ENCODE data around the gene TP73.

Gene TP73

GRCh38 chr1:3625151-3625907, 27.0 kb upstream of the TP73 start:
- peak; percentile 21 for ATAC-seq (ENCODE audit: low read depth)
- Mint-ChIP-seq H3K4me3 (peak overlapping the region; percentile 90), H3K4me1 (peaks cover 38% of the 10 kb centered on the region), H3K27ac (peak overlapping the region; percentile 95), H3K36me3 (no peaks in the 10 kb centered on the region), H3K27me3 (no peaks in the 10 kb centered on the region), H3K9me3 (no peaks in the 10 kb centered on the region)
- DNase-seq (ENCODE audit: low spot score in 2 of 2): peak in 1 of 2 donors; percentile 43

GRCh38 chr1:3626025-3626424, 26.3 kb upstream of the TP73 start:
- Mint-ChIP-seq H3K4me3 (peak overlapping the region; percentile 90), H3K27me3 (no peaks in the 10 kb centered on the region), H3K36me3 (no peaks in the 10 kb centered on the region), H3K4me1 (peaks cover 40% of the 10 kb centered on the region), H3K9me3 (no peaks in the 10 kb centered on the region), H3K27ac (peak overlapping the region; percentile 28)
- ATAC-seq (ENCODE audit: low read depth) (no peak), DNase-seq (ENCODE audit: low spot score in 2 of 2) (no peak)

- H3K4me1 Mint-ChIP-seq: peaks cover 31% of the 10 kb centered on the region
- no peaks in the 10 kb centered on the region for H3K9me3 Mint-ChIP-seq
- DNase-seq (ENCODE audit: low spot score in 2 of 2) (no peak), ATAC-seq (ENCODE audit: low read depth) (no peak)
- no peaks in the 10 kb centered on the region for H3K27me3 Mint-ChIP-seq
- no peaks in the 10 kb centered on the region for H3K36me3 Mint-ChIP-seq
- no peak overlapping the region for H3K4me3 Mint-ChIP-seq
- H3K27ac Mint-ChIP-seq: no peak overlapping the region
Observed at GRCh38 chr1:3627515-3628253, 24.6 kb upstream of the TP73 start.

- no peak overlapping the region for H3K4me3 Mint-ChIP-seq
- no peaks in the 10 kb centered on the region for H3K9me3 Mint-ChIP-seq
- no peaks in the 10 kb centered on the region for H3K27me3 Mint-ChIP-seq
- ATAC-seq (ENCODE audit: low read depth) (no peak), DNase-seq (ENCODE audit: low spot score in 2 of 2) (no peak)
- no peaks in the 10 kb centered on the region for H3K36me3 Mint-ChIP-seq
- H3K27ac Mint-ChIP-seq: no peak overlapping the region
- H3K4me1 Mint-ChIP-seq: peaks cover 23% of the 10 kb centered on the region
Observed at GRCh38 chr1:3628445-3628844, 23.9 kb upstream of the TP73 start.

- peaks cover 3% of the 10 kb centered on the region for H3K36me3 Mint-ChIP-seq
- no peak overlapping the region for H3K4me3 Mint-ChIP-seq
- H3K4me1 Mint-ChIP-seq: peaks cover 11% of the 10 kb centered on the region
- no peaks in the 10 kb centered on the region for H3K9me3 Mint-ChIP-seq
- no peak for DNase-seq (ENCODE audit: low spot score in 2 of 2)
- ATAC-seq (ENCODE audit: low read depth): no peak
- H3K27me3 Mint-ChIP-seq: no peaks in the 10 kb centered on the region
- peak overlapping the region; percentile 73 for H3K27ac Mint-ChIP-seq
Observed at GRCh38 chr1:3629561-3630160, 22.7 kb upstream of the TP73 start.

- Mint-ChIP-seq H3K4me3 (no peak overlapping the region), H3K9me3 (no peaks in the 10 kb centered on the region), H3K36me3 (peaks cover 4% of the 10 kb centered on the region), H3K27me3 (no peaks in the 10 kb centered on the region), H3K4me1 (peaks cover 10% of the 10 kb centered on the region), H3K27ac (peak overlapping the region; percentile 73)
- ATAC-seq (ENCODE audit: low read depth) (peak; percentile 27), DNase-seq (ENCODE audit: low spot score in 2 of 2) (no peak)
Observed at GRCh38 chr1:3630161-3630611, 22.1 kb upstream of the TP73 start.

- peaks cover 8% of the 10 kb centered on the region for H3K36me3 Mint-ChIP-seq
- ATAC-seq (ENCODE audit: low read depth): no peak
- H3K9me3 Mint-ChIP-seq: no peaks in the 10 kb centered on the region
- no peak overlapping the region for H3K27ac Mint-ChIP-seq
- no peak overlapping the region for H3K4me3 Mint-ChIP-seq
- peaks cover 7% of the 10 kb centered on the region for H3K4me1 Mint-ChIP-seq
- no peaks in the 10 kb centered on the region for H3K27me3 Mint-ChIP-seq
- no peak for DNase-seq (ENCODE audit: low spot score in 2 of 2)
Observed at GRCh38 chr1:3630914-3631313, 21.4 kb upstream of the TP73 start.

- Mint-ChIP-seq H3K4me1 (peaks cover 6% of the 10 kb centered on the region), H3K4me3 (no peak overlapping the region), H3K27me3 (no peaks in the 10 kb centered on the region), H3K27ac (no peak overlapping the region), H3K9me3 (no peaks in the 10 kb centered on the region), H3K36me3 (peaks cover 12% of the 10 kb centered on the region)
- no peak for ATAC-seq (ENCODE audit: low read depth)
- DNase-seq (ENCODE audit: low spot score in 2 of 2): no peak
Observed at GRCh38 chr1:3631320-3632260, 20.7 kb upstream of the TP73 start.

GRCh38 chr1:3632298-3632697, 20.0 kb upstream of the TP73 start:
- H3K27me3 Mint-ChIP-seq: no peaks in the 10 kb centered on the region
- peaks cover 6% of the 10 kb centered on the region for H3K4me1 Mint-ChIP-seq
- no peak overlapping the region for H3K27ac Mint-ChIP-seq
- DNase-seq (ENCODE audit: low spot score in 2 of 2): no peak
- H3K36me3 Mint-ChIP-seq: peaks cover 18% of the 10 kb centered on the region
- ATAC-seq (ENCODE audit: low read depth): no peak
- H3K9me3 Mint-ChIP-seq: no peaks in the 10 kb centered on the region
- H3K4me3 Mint-ChIP-seq: no peak overlapping the region

GRCh38 chr1:3632716-3633343, 19.5 kb upstream of the TP73 start:
- peaks cover 18% of the 10 kb centered on the region for H3K36me3 Mint-ChIP-seq
- DNase-seq (ENCODE audit: low spot score in 2 of 2) (no peak), ATAC-seq (ENCODE audit: low read depth) (no peak)
- no peak overlapping the region for H3K27ac Mint-ChIP-seq
- no peaks in the 10 kb centered on the region for H3K27me3 Mint-ChIP-seq
- no peak overlapping the region for H3K4me3 Mint-ChIP-seq
- no peaks in the 10 kb centered on the region for H3K9me3 Mint-ChIP-seq
- peaks cover 6% of the 10 kb centered on the region for H3K4me1 Mint-ChIP-seq

GRCh38 chr1:3633344-3634058, 18.8 kb upstream of the TP73 start:
- no peak for DNase-seq (ENCODE audit: low spot score in 2 of 2)
- Mint-ChIP-seq H3K27me3 (no peaks in the 10 kb centered on the region), H3K4me1 (peaks cover 6% of the 10 kb centered on the region), H3K27ac (no peak overlapping the region), H3K4me3 (no peak overlapping the region), H3K36me3 (peaks cover 18% of the 10 kb centered on the region), H3K9me3 (no peaks in the 10 kb centered on the region)
- ATAC-seq (ENCODE audit: low read depth): no peak

GRCh38 chr1:3634059-3634800, 18.1 kb upstream of the TP73 start:
- ATAC-seq (ENCODE audit: low read depth): no peak
- no peak overlapping the region for H3K4me3 Mint-ChIP-seq
- no peaks in the 10 kb centered on the region for H3K9me3 Mint-ChIP-seq
- no peak overlapping the region for H3K27ac Mint-ChIP-seq
- H3K4me1 Mint-ChIP-seq: peaks cover 6% of the 10 kb centered on the region
- peaks cover 18% of the 10 kb centered on the region for H3K36me3 Mint-ChIP-seq
- no peak for DNase-seq (ENCODE audit: low spot score in 2 of 2)
- H3K27me3 Mint-ChIP-seq: no peaks in the 10 kb centered on the region

Data from memory B cell (primary cell).